Caco-2 (cell line): ENCODE data around the gene LMBR1. TPM values are rescaled to one million over a fixed set of nuclear protein-coding genes. Genes with fewer than 3 reads are reported as not detected.

Experiments used
- BruUV-seq: library from RNA; stranded (reverse); fragments of 400-500 nt; replicated peaks from 2 replicates; lab custom pipeline; 2021; lab: Mats Ljungman, UMichigan
- CTCF ChIA-PET: fragments of 300-600 bp; sonication (Branson Sonifier 250); formaldehyde crosslinking; loops from one replicate; lab custom pipeline; 2022; ENCODE audit warnings: antibody characterized with exemption; lab: Charles Lee
- POLR2A ChIA-PET: fragments of 300-600 bp; sonication (Branson Sonifier 250); formaldehyde crosslinking; loops from one replicate; lab custom pipeline; 2022; ENCODE audit warnings: antibody characterized with exemption; lab: Charles Lee
- DNase-seq, 2 experiments: peaks; one replicate each; pipeline versions ENCODE4 v3.0.0 to v3.0.0-alpha.2; 2020 to 2022
- H3K27me3 ChIP-seq: replicated peaks from 2 replicates; pipeline ENCODE4 v1.6.0; 2011; ENCODE audit warnings: low read length; ENCODE audit not compliant: control insufficient read depth, insufficient read depth
- H3K36me3 ChIP-seq: 2 replicates; pipeline ENCODE4 v1.5.1; 2011; ENCODE audit warnings: low read length; ENCODE audit not compliant: control insufficient read depth, insufficient read depth
- H3K4me1 ChIP-seq: fragments of 250-450 bp; sonication (Bioruptor Pico); 2 replicates; pipeline ENCODE4 v1.5.1; 2020; ENCODE audit warnings: mild to moderate bottlenecking
- H3K4me3 ChIP-seq: 2 replicates; pipeline ENCODE4 v1.5.1; 2011; ENCODE audit warnings: low read depth, mild to moderate bottlenecking, control low read depth, low read length
- H3K9me3 ChIP-seq: fragments of 250-450 bp; sonication (Bioruptor Pico); 2 replicates; pipeline ENCODE4 v1.5.1; 2020; ENCODE audit warnings: mild to moderate bottlenecking, moderate library complexity
- H3K27ac Mint-ChIP-seq: one replicate; pipeline ENCODE4 v1.8.0; 2022; ENCODE audit warnings: mixed read lengths; ENCODE audit not compliant: unreplicated experiment
- H3K27me3 Mint-ChIP-seq: one replicate; pipeline ENCODE4 v1.8.0; 2022; ENCODE audit warnings: mixed read lengths; ENCODE audit not compliant: insufficient read depth, unreplicated experiment
- H3K36me3 Mint-ChIP-seq: one replicate; pipeline ENCODE4 v1.8.0; 2022; ENCODE audit warnings: mild to moderate bottlenecking, mixed read lengths; ENCODE audit not compliant: insufficient read depth, unreplicated experiment
- H3K4me1 Mint-ChIP-seq: one replicate; pipeline ENCODE4 v1.8.0; 2022; ENCODE audit warnings: low read depth, mixed read lengths; ENCODE audit not compliant: unreplicated experiment
- H3K4me3 Mint-ChIP-seq: one replicate; pipeline ENCODE4 v1.8.0; 2022; ENCODE audit warnings: mild to moderate bottlenecking, moderate library complexity, mixed read lengths; ENCODE audit not compliant: unreplicated experiment
- H3K9me3 Mint-ChIP-seq: one replicate; pipeline ENCODE4 v1.8.0; 2022; ENCODE audit warnings: mixed read lengths; ENCODE audit not compliant: unreplicated experiment
- intact Hi-C: fragments of 100-400 bp; cut with micrococcal nuclease; formaldehyde crosslinking; loops from one replicate; pipeline ENCODE4 v1.10.0; 2022; ENCODE audit not compliant: unreplicated experiment
- total RNA-seq: library from RNA; stranded (reverse); gene quantifications from 2 replicates; pipeline ENCODE4 v1.2.3, GENCODE V29; 2022
- TF ChIP-seq, protein P1 (sequence below), 2 experiments: fragments of 200-600 bp in 1 of 2; IDR thresholded peaks; 1 replicate in 1 of 2; 2 replicates in 1 of 2; pipeline versions ENCODE4 v1.5.1 to v1.8.0; 2011 to 2022; ENCODE audit warnings: antibody characterized with exemption in 1 of 2, control low read depth in 1 of 2, inconsistent platforms in 1 of 2, low read depth in 1 of 2, low read length in 1 of 2, mild to moderate bottlenecking in 1 of 2, moderate library complexity in 1 of 2; ENCODE audit not compliant: insufficient read depth in 1 of 2, severe bottlenecking in 1 of 2, unreplicated experiment in 1 of 2

LMBR1 gene
- total RNA-seq, 1 experiment from 2014 or later: 77.9 TPM

- peaks cover 14% of the 10 kb centered on the region for H3K4me1 Mint-ChIP-seq
- Histone ChIP-seq H3K4me1 (no peaks in the 10 kb centered on the region), H3K9me3 (peaks cover 10% of the 10 kb centered on the region), H3K27me3 (no peaks in the 10 kb centered on the region), H3K36me3 (no peaks in the 10 kb centered on the region), H3K4me3 (no peak overlapping the region)
- intact Hi-C loops: no loop called here
- H3K9me3 Mint-ChIP-seq: peaks cover 19% of the 10 kb centered on the region
- no peak overlapping the region for H3K4me3 Mint-ChIP-seq
- CTCF ChIA-PET: no interaction called here
- no TSS peak for BruUV-seq
- peaks cover 32% of the 10 kb centered on the region for H3K36me3 Mint-ChIP-seq
- DNase-seq: no peak
- no peaks in the 10 kb centered on the region for H3K27me3 Mint-ChIP-seq
- no peak overlapping the region for H3K27ac Mint-ChIP-seq
- TF ChIP-seq, protein P1, sequence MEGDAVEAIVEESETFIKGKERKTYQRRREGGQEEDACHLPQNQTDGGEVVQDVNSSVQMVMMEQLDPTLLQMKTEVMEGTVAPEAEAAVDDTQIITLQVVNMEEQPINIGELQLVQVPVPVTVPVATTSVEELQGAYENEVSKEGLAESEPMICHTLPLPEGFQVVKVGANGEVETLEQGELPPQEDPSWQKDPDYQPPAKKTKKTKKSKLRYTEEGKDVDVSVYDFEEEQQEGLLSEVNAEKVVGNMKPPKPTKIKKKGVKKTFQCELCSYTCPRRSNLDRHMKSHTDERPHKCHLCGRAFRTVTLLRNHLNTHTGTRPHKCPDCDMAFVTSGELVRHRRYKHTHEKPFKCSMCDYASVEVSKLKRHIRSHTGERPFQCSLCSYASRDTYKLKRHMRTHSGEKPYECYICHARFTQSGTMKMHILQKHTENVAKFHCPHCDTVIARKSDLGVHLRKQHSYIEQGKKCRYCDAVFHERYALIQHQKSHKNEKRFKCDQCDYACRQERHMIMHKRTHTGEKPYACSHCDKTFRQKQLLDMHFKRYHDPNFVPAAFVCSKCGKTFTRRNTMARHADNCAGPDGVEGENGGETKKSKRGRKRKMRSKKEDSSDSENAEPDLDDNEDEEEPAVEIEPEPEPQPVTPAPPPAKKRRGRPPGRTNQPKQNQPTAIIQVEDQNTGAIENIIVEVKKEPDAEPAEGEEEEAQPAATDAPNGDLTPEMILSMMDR (IDR thresholded peaks at IDR 0.05; ENCODE audit: insufficient read depth in 1 of 2, low read depth in 1 of 2, low read length in 1 of 2, severe bottlenecking in 1 of 2, unreplicated experiment in 1 of 2): no peak
- POLR2A ChIA-PET: no interaction called here
Observed at GRCh38 chr7:156732091-156732625, 160.8 kb downstream of the LMBR1 start.

DNA sequence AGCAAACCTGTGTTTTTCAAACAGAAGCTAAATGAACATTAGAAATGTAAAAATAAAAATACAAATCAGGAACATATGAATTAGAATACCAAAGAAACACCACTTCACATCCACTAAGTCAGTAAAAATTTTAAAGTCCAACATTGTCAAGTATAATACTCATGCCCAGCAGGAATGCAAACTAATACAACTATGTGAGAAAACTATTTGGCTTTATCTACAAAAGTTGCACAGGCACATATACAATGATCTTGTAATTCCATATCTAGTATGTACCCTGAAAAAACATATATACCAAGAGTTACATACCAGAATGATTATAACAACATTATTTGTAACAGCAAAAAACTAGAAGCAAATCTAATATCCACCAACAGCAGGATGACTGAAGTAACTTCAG is 161.3 kb downstream of the LMBR1 start:
- intact Hi-C loops: no loop called here

DNA sequence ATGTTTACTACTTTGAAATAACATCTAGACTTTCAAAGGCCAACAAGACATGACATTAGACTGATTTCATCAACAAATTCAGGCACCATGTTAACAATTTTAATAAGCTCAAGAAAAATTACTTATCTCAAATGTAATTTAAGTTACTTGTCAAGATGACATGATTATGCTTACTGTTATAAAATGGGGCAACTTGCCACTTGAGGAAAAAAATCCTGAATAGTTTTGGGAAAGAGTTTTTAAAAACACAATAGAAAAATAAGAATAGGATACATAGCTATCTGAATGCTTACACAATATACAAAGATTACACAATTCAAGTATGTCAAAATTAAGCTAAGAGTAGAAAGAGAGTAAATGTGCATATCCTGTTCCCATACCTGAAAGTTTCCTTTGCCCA is 167.0 kb downstream of the LMBR1 start:
- Mint-ChIP-seq H3K4me1 (peaks cover 11% of the 10 kb centered on the region), H3K9me3 (no peaks in the 10 kb centered on the region), H3K27ac (no peak overlapping the region), H3K4me3 (no peak overlapping the region), H3K27me3 (no peaks in the 10 kb centered on the region), H3K36me3 (peaks cover 12% of the 10 kb centered on the region)
- no peaks in the 10 kb centered on the region; the same call in 1 of the 2 replicates for H3K4me1 ChIP-seq
- H3K9me3 ChIP-seq: no peaks in the 10 kb centered on the region
- CTCF ChIA-PET: no interaction called here
- TF ChIP-seq, protein P1 (IDR thresholded peaks at IDR 0.05; ENCODE audit: insufficient read depth in 1 of 2, low read depth in 1 of 2, low read length in 1 of 2, severe bottlenecking in 1 of 2, unreplicated experiment in 1 of 2): no peak
- no peaks in the 10 kb centered on the region for H3K27me3 ChIP-seq
- no peaks in the 10 kb centered on the region for H3K36me3 ChIP-seq
- no peak for DNase-seq
- no peak overlapping the region for H3K4me3 ChIP-seq
- BruUV-seq: no TSS peak
- POLR2A ChIA-PET: no interaction called here
- intact Hi-C loops: no loop called here

More for the DNA sequence above, 161.3 kb downstream of the LMBR1 start:
- ChIA-PET POLR2A (no interaction called here), CTCF (no interaction called here)
- Histone ChIP-seq H3K4me1 (no peaks in the 10 kb centered on the region), H3K4me3 (no peak overlapping the region), H3K27me3 (no peaks in the 10 kb centered on the region), H3K36me3 (no peaks in the 10 kb centered on the region), H3K9me3 (peaks cover 10% of the 10 kb centered on the region)
- Mint-ChIP-seq H3K27me3 (no peaks in the 10 kb centered on the region), H3K27ac (no peak overlapping the region), H3K4me3 (no peak overlapping the region), H3K9me3 (peaks cover 19% of the 10 kb centered on the region), H3K36me3 (peaks cover 32% of the 10 kb centered on the region), H3K4me1 (peaks cover 11% of the 10 kb centered on the region)
- BruUV-seq: no TSS peak
- DNase-seq: no peak
- TF ChIP-seq, protein P1 (IDR thresholded peaks at IDR 0.05; ENCODE audit: insufficient read depth in 1 of 2, low read depth in 1 of 2, low read length in 1 of 2, severe bottlenecking in 1 of 2, unreplicated experiment in 1 of 2): no peak
